ENCODE data around the gene MCRIP2. TPM values are rescaled to one million over a fixed set of nuclear protein-coding genes. Genes with fewer than 3 reads are reported as not detected.

MCRIP2 gene
- polyA plus RNA-seq, 2 of the 4 experiments (the other 2 are of a cell fraction), result 10.7 to 21.3 TPM

- H3K27ac ChIP-seq, result peak overlapping the region; percentile 91 to 93
- FAIRE-seq, result no peak
- ATAC-seq, result 0 out of 6 replicates have a peak, but pooled peaks of 1 of the 2 experiments have one; percentile 1
- CTCF ChIA-PET, result interaction anchor here (0.7 to 1.0 kb wide), 2 partner anchors 36 to 102 kb away, joined by 3 to 4 read pairs; no protein-coding TSS in a partner anchor
- H3K4me2 ChIP-seq, result peak overlapping the region; percentile 93
- WGBS (ENCODE audit: missing lambda C conversion rate), result 33% methylated on average over 16 of the region's 57 CpGs
- no peak for TF ChIP-seq ESRRA (IDR thresholded peaks at IDR 0.05; ENCODE audit: borderline replicate concordance, low read length)
- TF ChIP-seq JUN (IDR thresholded peaks at IDR 0.05), result peak in 1 of 2 experiments; percentile 69; a peak in 1 of 5 replicates
- TF ChIP-seq ZFP36 (IDR thresholded peaks at IDR 0.05; ENCODE audit: borderline replicate concordance, partially characterized antibody), result no peak
- TF ChIP-seq SMC3 (IDR thresholded peaks at IDR 0.05), result no peak
- TF ChIP-seq, protein P1, sequence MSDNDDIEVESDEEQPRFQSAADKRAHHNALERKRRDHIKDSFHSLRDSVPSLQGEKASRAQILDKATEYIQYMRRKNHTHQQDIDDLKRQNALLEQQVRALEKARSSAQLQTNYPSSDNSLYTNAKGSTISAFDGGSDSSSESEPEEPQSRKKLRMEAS (IDR thresholded peaks at IDR 0.05), result peak; percentile 27
- TF ChIP-seq GATA3 (IDR thresholded peaks at IDR 0.05; ENCODE audit: borderline replicate concordance), result no peak
- TF ChIP-seq EHMT2 (IDR thresholded peaks at IDR 0.05; ENCODE audit: low read depth), result no peak
- no peak for TF ChIP-seq FOSL2 (IDR thresholded peaks at IDR 0.05)
- TF ChIP-seq FOSL2 (CRISPR knock-in tag; IDR thresholded peaks at IDR 0.05), result no peak
- peak; percentile 78 for TF ChIP-seq PBX3 (IDR thresholded peaks at IDR 0.05)
- no peak for TF ChIP-seq USF2 (IDR thresholded peaks at IDR 0.05)
- no peak for TF ChIP-seq ZC3H11A (IDR thresholded peaks at IDR 0.05)
- TF ChIP-seq BHLHE40 (IDR thresholded peaks at IDR 0.05; ENCODE audit: low read depth, low read length), result no peak
- TF ChIP-seq RNF2 (IDR thresholded peaks at IDR 0.05; ENCODE audit: borderline replicate concordance, low read depth), result peak; percentile 75; the same call in 1 of the 2 replicates
- no peak for TF ChIP-seq SREBF2 (IDR thresholded peaks at IDR 0.05)
- TF ChIP-seq E2F6 (IDR thresholded peaks at IDR 0.05; ENCODE audit: borderline replicate concordance, low read depth), result peak; percentile 33; the same call in 1 of the 2 replicates
- TF ChIP-seq, protein P2, sequence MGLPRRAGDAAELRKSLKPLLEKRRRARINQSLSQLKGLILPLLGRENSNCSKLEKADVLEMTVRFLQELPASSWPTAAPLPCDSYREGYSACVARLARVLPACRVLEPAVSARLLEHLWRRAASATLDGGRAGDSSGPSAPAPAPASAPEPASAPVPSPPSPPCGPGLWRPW (IDR thresholded peaks at IDR 0.05), result no peak
- no peak for TF ChIP-seq POLR2AphosphoS2 (conservative IDR thresholded peaks at IDR 0.05; ENCODE audit: low read length)
- no peak for TF ChIP-seq HOXB5 (CRISPR knock-in tag; IDR thresholded peaks at IDR 0.05)
- no peak for TF ChIP-seq TP53 (CRISPR knock-in tag; IDR thresholded peaks at IDR 0.05)
- TF ChIP-seq HOXA7 (CRISPR knock-in tag; IDR thresholded peaks at IDR 0.05), result peak; percentile 59; the same call in 1 of the 2 replicates
- no peak for TF ChIP-seq FOXS1 (CRISPR knock-in tag; IDR thresholded peaks at IDR 0.05)
- no peaks in the 10 kb centered on the region for H3K9me3 ChIP-seq
- H3K4me3 ChIP-seq, result peak overlapping the region; percentile 76
- POLR2A ChIA-PET, result interaction anchor here (1.0 to 1.4 kb wide), 2 partner anchors 13 to 31 kb away, joined by 3 read pairs; no protein-coding TSS in a partner anchor
- peaks cover 38% of the 10 kb centered on the region for H3K4me1 ChIP-seq
- DNase-seq (ENCODE audit: low read depth in 1 of 2, low spot score in 1 of 2), result peak in 1 of 2 experiments; percentile 55
Observed at GRCh38 chr16:683396-684070, 41.9 kb downstream of the MCRIP2 start.

GRCh38 chr16:684071-684794, 42.6 kb downstream of the MCRIP2 start, which contains the start of gene JMJD8:
JMJD8 (minus strand) TSS chr16:684334; CDS start chr16:684319, 15 bp downstream.
- peak; percentile 90 to 97 for DNase-seq (ENCODE audit: low read depth in 1 of 2, low spot score in 1 of 2)
- FAIRE-seq, result peak; percentile 80
- Histone ChIP-seq H3K4me1 (peaks cover 34% of the 10 kb centered on the region), H3K4me3 (peak within 1 kb of the TSS; percentile 76), H3K27ac (peak within 1 kb of the TSS; percentile 91 to 93), H3K9me3 (no peaks in the 10 kb centered on the region), H3K4me2 (peak within 1 kb of the TSS; percentile 93)
- ChIA-PET POLR2A (interaction anchor here (1.0 to 1.4 kb wide), 2 partner anchors 14 to 30 kb away, joined by 3 read pairs; no protein-coding TSS in a partner anchor), CTCF (interaction anchor here (0.8 to 4.8 kb wide), 2 partner anchors 17 to 28 kb away, joined by 3 to 32 read pairs; partner anchors contain the start of gene RHOT2)
- peak; percentile 61 to 77 for ATAC-seq
- 27% methylated on average over 12 of the region's 91 CpGs for WGBS (ENCODE audit: missing lambda C conversion rate)
- TF ChIP-seq FOSB (CRISPR knock-in tag; IDR thresholded peaks at IDR 0.05) (no peak), E2F6 (IDR thresholded peaks at IDR 0.05; ENCODE audit: borderline replicate concordance, low read depth) (peak; percentile 97), RARB (CRISPR knock-in tag; IDR thresholded peaks at IDR 0.05) (no peak), BHLHE40 (IDR thresholded peaks at IDR 0.05; ENCODE audit: low read depth, low read length) (peak; percentile 41; the same call in 1 of the 2 replicates), JUN (IDR thresholded peaks at IDR 0.05) (peak; percentile 62 to 95; a peak in 4 of 5 replicates), CHD4 (IDR thresholded peaks at IDR 0.05; ENCODE audit: borderline replicate concordance) (no peak), RFX5 (IDR thresholded peaks at IDR 0.05) (0 out of 2 replicates have a peak, but pooled peaks have one; percentile 48), USF2 (IDR thresholded peaks at IDR 0.05) (0 out of 2 replicates have a peak, but pooled peaks have one; percentile 2), TP53 (CRISPR knock-in tag; IDR thresholded peaks at IDR 0.05) (0 out of 2 replicates have a peak, but pooled peaks have one; percentile 51), POLR2A (IDR thresholded peaks at IDR 0.05; ENCODE audit: low read length) (peak; percentile 88), HOXB5 (CRISPR knock-in tag; IDR thresholded peaks at IDR 0.05) (peak; percentile 68; the same call in 1 of the 2 replicates)
- TF ChIP-seq, protein P3, sequence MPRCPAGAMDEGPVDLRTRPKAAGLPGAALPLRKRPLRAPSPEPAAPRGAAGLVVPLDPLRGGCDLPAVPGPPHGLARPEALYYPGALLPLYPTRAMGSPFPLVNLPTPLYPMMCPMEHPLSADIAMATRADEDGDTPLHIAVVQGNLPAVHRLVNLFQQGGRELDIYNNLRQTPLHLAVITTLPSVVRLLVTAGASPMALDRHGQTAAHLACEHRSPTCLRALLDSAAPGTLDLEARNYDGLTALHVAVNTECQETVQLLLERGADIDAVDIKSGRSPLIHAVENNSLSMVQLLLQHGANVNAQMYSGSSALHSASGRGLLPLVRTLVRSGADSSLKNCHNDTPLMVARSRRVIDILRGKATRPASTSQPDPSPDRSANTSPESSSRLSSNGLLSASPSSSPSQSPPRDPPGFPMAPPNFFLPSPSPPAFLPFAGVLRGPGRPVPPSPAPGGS (IDR thresholded peaks at IDR 0.05), result peak; percentile 86; the same call in 2 of the 3 replicates
